ENCODE data around the gene PTPRD. TPM values are rescaled to one million over a fixed set of nuclear protein-coding genes. Genes with fewer than 3 reads are reported as not detected.

Gene PTPRD
- total RNA-seq, 2 donors from 2014 or later, result 97.4 to 101 TPM

- H3K4me3 Mint-ChIP-seq, result no peak overlapping the region
- H3K9me3 ChIP-seq (ENCODE audit: control insufficient read depth, low read length), result no peaks in the 10 kb centered on the region
- WGBS, 2 experiments (ENCODE audit: insufficient coverage in 1 of 2, insufficient read length in 1 of 2), result 100% methylated on average over 1 of the region's 1 CpG; no CpG with 5 or more reads in 1 of the 2 experiments
- H3K36me3 Mint-ChIP-seq (ENCODE audit: low read depth), result peaks cover 8% of the 10 kb centered on the region
- H3K4me1 Mint-ChIP-seq, result peaks cover 17% of the 10 kb centered on the region
- H3K4me1 ChIP-seq (ENCODE audit: control insufficient read depth, insufficient read depth, low read length), result no peaks in the 10 kb centered on the region
- H3K9ac ChIP-seq (ENCODE audit: extremely low read depth, low read length, poor library complexity, severe bottlenecking), result no peak overlapping the region
- no peaks in the 10 kb centered on the region for H3K27me3 Mint-ChIP-seq (ENCODE audit: insufficient read depth)
- no peak overlapping the region for H3K27ac ChIP-seq (ENCODE audit: low read depth, low read length)
- peaks cover 5% of the 10 kb centered on the region for H3K36me3 ChIP-seq (ENCODE audit: control insufficient read depth, insufficient read depth, low read length)
- no peaks in the 10 kb centered on the region for H3K27me3 ChIP-seq (ENCODE audit: control insufficient read depth, insufficient read depth, low read length, poor library complexity, severe bottlenecking)
- H3K4me3 ChIP-seq (ENCODE audit: low read length), result no peak overlapping the region
- DNase-seq, result no peak
- TF ChIP-seq CTCF (conservative IDR thresholded peaks at IDR 0.05), result no peak
- H3K9me3 Mint-ChIP-seq, result peaks cover 4% of the 10 kb centered on the region
- H3K27ac Mint-ChIP-seq, result no peak overlapping the region
These were observed 1779.8 kb downstream of the PTPRD start for GRCh38 chr9:8832955-8833354.

- Histone ChIP-seq H3K4me3 (ENCODE audit: low read length) (no peak overlapping the region), H3K9me3 (ENCODE audit: control insufficient read depth, low read length) (no peaks in the 10 kb centered on the region), H3K36me3 (ENCODE audit: control insufficient read depth, insufficient read depth, low read length) (peaks cover 5% of the 10 kb centered on the region), H3K4me1 (ENCODE audit: control insufficient read depth, insufficient read depth, low read length) (no peaks in the 10 kb centered on the region), H3K27me3 (ENCODE audit: control insufficient read depth, insufficient read depth, low read length, poor library complexity, severe bottlenecking) (no peaks in the 10 kb centered on the region), H3K27ac (ENCODE audit: low read depth, low read length) (no peak overlapping the region), H3K9ac (ENCODE audit: extremely low read depth, low read length, poor library complexity, severe bottlenecking) (no peak overlapping the region)
- DNase-seq, result no peak
- Mint-ChIP-seq H3K27ac (no peak overlapping the region), H3K4me3 (no peak overlapping the region), H3K36me3 (ENCODE audit: low read depth) (peaks cover 8% of the 10 kb centered on the region), H3K4me1 (peaks cover 17% of the 10 kb centered on the region), H3K27me3 (ENCODE audit: insufficient read depth) (no peaks in the 10 kb centered on the region), H3K9me3 (peaks cover 2% of the 10 kb centered on the region)
- 88% methylated on average over 1 of the region's 1 CpG; no CpG with 5 or more reads in 1 of the 2 experiments for whole genome bisulfite sequencing, 2 experiments (ENCODE audit: insufficient coverage in 1 of 2, insufficient read length in 1 of 2)
- TF ChIP-seq CTCF (conservative IDR thresholded peaks at IDR 0.05), result no peak
These were observed 1780.4 kb downstream of the PTPRD start for GRCh38 chr9:8832386-8832785.

GRCh38 chr9:8831568-8831967, 1781.2 kb downstream of the PTPRD start:
- TF ChIP-seq CTCF (conservative IDR thresholded peaks at IDR 0.05), result no peak
- H3K27me3 ChIP-seq (ENCODE audit: control insufficient read depth, insufficient read depth, low read length, poor library complexity, severe bottlenecking), result no peaks in the 10 kb centered on the region

More at GRCh38 chr9:8831568-8831967, 1781.2 kb downstream of the PTPRD start:
- Histone ChIP-seq H3K36me3 (ENCODE audit: control insufficient read depth, insufficient read depth, low read length) (peaks cover 5% of the 10 kb centered on the region), H3K4me1 (ENCODE audit: control insufficient read depth, insufficient read depth, low read length) (no peaks in the 10 kb centered on the region), H3K9ac (ENCODE audit: extremely low read depth, low read length, poor library complexity, severe bottlenecking) (no peak overlapping the region), H3K27ac (ENCODE audit: low read depth, low read length) (no peak overlapping the region), H3K9me3 (ENCODE audit: control insufficient read depth, low read length) (no peaks in the 10 kb centered on the region), H3K4me3 (ENCODE audit: low read length) (no peak overlapping the region)
- H3K4me3 Mint-ChIP-seq, result no peak overlapping the region
- DNase-seq, result no peak
- peaks cover 17% of the 10 kb centered on the region for H3K4me1 Mint-ChIP-seq
- H3K36me3 Mint-ChIP-seq (ENCODE audit: low read depth), result peaks cover 6% of the 10 kb centered on the region
- H3K27ac Mint-ChIP-seq, result no peak overlapping the region
- no peaks in the 10 kb centered on the region for H3K27me3 Mint-ChIP-seq (ENCODE audit: insufficient read depth)
- 83% methylated on average over 2 of the region's 2 CpGs; no CpG with 5 or more reads in 1 of the 2 experiments for WGBS, 2 experiments (ENCODE audit: insufficient coverage in 1 of 2, insufficient read length in 1 of 2)
- no peaks in the 10 kb centered on the region for H3K9me3 Mint-ChIP-seq

All from endodermal cell (in vitro differentiated cells).